ENCODE measurements around the gene GAGE12E.
"Not testable (repeated sequence)": the region's sequence is repeated elsewhere in the genome, so short reads cannot be mapped to it uniquely, and the experiment has no call there.

GRCh38 chrX:49589769-49590478 lies 38.8 kb downstream of the GAGE12E start:
- TF ChIP-seq ZNF317 (CRISPR knock-in tag; IDR thresholded peaks at IDR 0.05; ENCODE audit: borderline replicate concordance, low read depth); NR3C1 (CRISPR knock-in tag; conservative IDR thresholded peaks at IDR 0.05; ENCODE audit: low read depth); CTCF (IDR thresholded peaks at IDR 0.05); NFYB (CRISPR knock-in tag; conservative IDR thresholded peaks at IDR 0.05; ENCODE audit: low read depth); ATF3 (CRISPR knock-in tag; conservative IDR thresholded peaks at IDR 0.05); TEAD4 (CRISPR knock-in tag; IDR thresholded peaks at IDR 0.05); NFE2L1 (CRISPR knock-in tag; IDR thresholded peaks at IDR 0.05); CREB1 (CRISPR knock-in tag; IDR thresholded peaks at IDR 0.05); SP1 (CRISPR knock-in tag; conservative IDR thresholded peaks at IDR 0.05); ESRRA (CRISPR knock-in tag; IDR thresholded peaks at IDR 0.05; ENCODE audit: borderline replicate concordance); TEAD1 (CRISPR knock-in tag; IDR thresholded peaks at IDR 0.05): not testable (repeated sequence)
- TF ChIP-seq, protein P1, sequence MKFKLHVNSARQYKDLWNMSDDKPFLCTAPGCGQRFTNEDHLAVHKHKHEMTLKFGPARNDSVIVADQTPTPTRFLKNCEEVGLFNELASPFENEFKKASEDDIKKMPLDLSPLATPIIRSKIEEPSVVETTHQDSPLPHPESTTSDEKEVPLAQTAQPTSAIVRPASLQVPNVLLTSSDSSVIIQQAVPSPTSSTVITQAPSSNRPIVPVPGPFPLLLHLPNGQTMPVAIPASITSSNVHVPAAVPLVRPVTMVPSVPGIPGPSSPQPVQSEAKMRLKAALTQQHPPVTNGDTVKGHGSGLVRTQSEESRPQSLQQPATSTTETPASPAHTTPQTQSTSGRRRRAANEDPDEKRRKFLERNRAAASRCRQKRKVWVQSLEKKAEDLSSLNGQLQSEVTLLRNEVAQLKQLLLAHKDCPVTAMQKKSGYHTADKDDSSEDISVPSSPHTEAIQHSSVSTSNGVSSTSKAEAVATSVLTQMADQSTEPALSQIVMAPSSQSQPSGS (CRISPR knock-in tag; IDR thresholded peaks at IDR 0.05; ENCODE audit: borderline replicate concordance, low read depth), result not testable (repeated sequence)
- TF ChIP-seq, protein P2, sequence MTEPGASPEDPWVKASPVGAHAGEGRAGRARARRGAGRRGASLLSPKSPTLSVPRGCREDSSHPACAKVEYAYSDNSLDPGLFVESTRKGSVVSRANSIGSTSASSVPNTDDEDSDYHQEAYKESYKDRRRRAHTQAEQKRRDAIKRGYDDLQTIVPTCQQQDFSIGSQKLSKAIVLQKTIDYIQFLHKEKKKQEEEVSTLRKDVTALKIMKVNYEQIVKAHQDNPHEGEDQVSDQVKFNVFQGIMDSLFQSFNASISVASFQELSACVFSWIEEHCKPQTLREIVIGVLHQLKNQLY (CRISPR knock-in tag; IDR thresholded peaks at IDR 0.05), result not testable (repeated sequence)

All from WTC11 (cell line).